HEK293 (cell line): ENCODE results near the gene CTSH.

ENCODE experiments used
- CTCF ChIA-PET: fragments of 350-600 bp; formaldehyde crosslinking; extraction: SDS; loops from one replicate; lab custom pipeline; 2021; ENCODE audit warnings: antibody characterized with exemption; lab: Yijun Ruan, JAX
- POLR2A ChIA-PET: fragments of 300-600 bp; formaldehyde crosslinking; extraction: SDS; loops from one replicate; lab custom pipeline; 2020; ENCODE audit warnings: antibody characterized with exemption, inconsistent platforms; lab: Yijun Ruan, JAX
- H3K27ac ChIP-seq: fragments of 200-500 bp; sonication (Bioruptor generic); 2 replicates; pipeline ENCODE4 v1.5.1; 2014; ENCODE audit warnings: low read depth, low read length, control low read depth, inconsistent platforms; ENCODE audit errors: extremely low read depth
- H3K36me3 ChIP-seq, 2 experiments: fragments of 200-500 bp in 1 of 2; sonication (Bioruptor generic) in 1 of 2; 1 replicate in 1 of 2; 2 replicates in 1 of 2; pipeline ENCODE4 v1.5.1; 2014 to 2017; ENCODE audit warnings: inconsistent platforms in 2 of 2, low read length in 2 of 2; ENCODE audit not compliant: control insufficient read depth in 2 of 2, insufficient read depth in 1 of 2
- H3K4me1 ChIP-seq: fragments of 200-500 bp; sonication (Bioruptor generic); 2 replicates; pipeline ENCODE4 v1.5.1; 2014; ENCODE audit warnings: mild to moderate bottlenecking, low read length, inconsistent platforms; ENCODE audit not compliant: control insufficient read depth, insufficient read depth
- H3K4me3 ChIP-seq: 2 replicates; pipeline ENCODE4 v1.5.1; 2011; ENCODE audit warnings: low read depth, mild to moderate bottlenecking, control low read depth, low read length, moderate library complexity
- H3K9me3 ChIP-seq: fragments of 200-500 bp; sonication (Bioruptor generic); 2 replicates; pipeline ENCODE4 v1.5.1; 2014; ENCODE audit warnings: low read depth, low read length, inconsistent platforms; ENCODE audit not compliant: control insufficient read depth, insufficient read depth
- EGR2 ChIP-seq: fragments of 450-650 bp; formaldehyde crosslinking; IDR thresholded peaks from 2 replicates; pipeline ENCODE4 v1.5.1; 2016; ENCODE audit warnings: low read depth, missing biosample characterization, missing genetic modification characterization
- GLIS2 ChIP-seq: fragments of 450-650 bp; formaldehyde crosslinking; IDR thresholded peaks from 2 replicates; pipeline ENCODE4 v1.5.1; 2016; ENCODE audit warnings: missing biosample characterization, missing genetic modification characterization
- IKZF3 ChIP-seq: fragments of 450-650 bp; IDR thresholded peaks from 2 replicates; pipeline ENCODE4 v1.5.0; 2018; ENCODE audit warnings: missing biosample characterization, mild to moderate bottlenecking, missing genetic modification characterization, moderate library complexity
- ZNF391 ChIP-seq: fragments of 450-650 bp; formaldehyde crosslinking; IDR thresholded peaks from 2 replicates; pipeline ENCODE4 v1.5.1; 2016; ENCODE audit warnings: low read depth, missing biosample characterization, missing genetic modification characterization, borderline replicate concordance
- ZNF529 ChIP-seq: fragments of 450-650 bp; formaldehyde crosslinking; IDR thresholded peaks from 2 replicates; pipeline ENCODE4 v1.5.1; 2017; ENCODE audit warnings: missing genetic modification characterization, missing biosample characterization; ENCODE audit not compliant: insufficient replicate concordance
- ZNF555 ChIP-seq: fragments of 450-650 bp; formaldehyde crosslinking; conservative IDR thresholded peaks from 2 replicates; pipeline ENCODE4 v1.5.1; 2017; ENCODE audit warnings: missing biosample characterization, mild to moderate bottlenecking, missing genetic modification characterization, inconsistent platforms
- ZNF571 ChIP-seq: fragments of 450-650 bp; formaldehyde crosslinking; IDR thresholded peaks from 2 replicates; pipeline ENCODE4 v1.5.0; 2017; ENCODE audit warnings: missing biosample characterization, missing genetic modification characterization
- ZNF843 ChIP-seq: fragments of 450-650 bp; formaldehyde crosslinking; IDR thresholded peaks from 2 replicates; pipeline ENCODE4 v1.5.1; 2016; ENCODE audit warnings: missing biosample characterization, missing genetic modification characterization
- TF ChIP-seq, protein P1 (sequence below): fragments of 450-650 bp; formaldehyde crosslinking; IDR thresholded peaks from 2 replicates; pipeline ENCODE4 v1.5.1; 2017; ENCODE audit warnings: missing biosample characterization, missing genetic modification characterization
- TF ChIP-seq, protein P2 (sequence below): fragments of 450-650 bp; formaldehyde crosslinking; IDR thresholded peaks from 2 replicates; pipeline ENCODE4 v1.5.1; 2016; ENCODE audit warnings: missing biosample characterization, missing genetic modification characterization
- TF ChIP-seq, protein P3 (sequence below): sonication (generic); formaldehyde crosslinking; IDR thresholded peaks from 2 replicates; pipeline ENCODE4 v1.8.1; 2022; ENCODE audit warnings: mild to moderate bottlenecking, moderate library complexity, missing genetic modification reagents
- TF ChIP-seq, protein P4 (sequence below): fragments of 450-650 bp; formaldehyde crosslinking; IDR thresholded peaks from 2 replicates; pipeline ENCODE4 v1.5.1; 2016; ENCODE audit warnings: missing biosample characterization, missing genetic modification characterization
- TF ChIP-seq, protein P5 (sequence below): fragments of 450-650 bp; formaldehyde crosslinking; IDR thresholded peaks from 2 replicates; pipeline ENCODE4 v1.5.1; 2016; ENCODE audit warnings: missing biosample characterization, missing genetic modification characterization
- TF ChIP-seq, protein P6 (sequence below): fragments of 450-650 bp; formaldehyde crosslinking; conservative IDR thresholded peaks from 2 replicates; pipeline ENCODE4 v1.5.1; 2016; ENCODE audit warnings: low read depth, missing biosample characterization, missing genetic modification characterization

The CTSH gene

DNA sequence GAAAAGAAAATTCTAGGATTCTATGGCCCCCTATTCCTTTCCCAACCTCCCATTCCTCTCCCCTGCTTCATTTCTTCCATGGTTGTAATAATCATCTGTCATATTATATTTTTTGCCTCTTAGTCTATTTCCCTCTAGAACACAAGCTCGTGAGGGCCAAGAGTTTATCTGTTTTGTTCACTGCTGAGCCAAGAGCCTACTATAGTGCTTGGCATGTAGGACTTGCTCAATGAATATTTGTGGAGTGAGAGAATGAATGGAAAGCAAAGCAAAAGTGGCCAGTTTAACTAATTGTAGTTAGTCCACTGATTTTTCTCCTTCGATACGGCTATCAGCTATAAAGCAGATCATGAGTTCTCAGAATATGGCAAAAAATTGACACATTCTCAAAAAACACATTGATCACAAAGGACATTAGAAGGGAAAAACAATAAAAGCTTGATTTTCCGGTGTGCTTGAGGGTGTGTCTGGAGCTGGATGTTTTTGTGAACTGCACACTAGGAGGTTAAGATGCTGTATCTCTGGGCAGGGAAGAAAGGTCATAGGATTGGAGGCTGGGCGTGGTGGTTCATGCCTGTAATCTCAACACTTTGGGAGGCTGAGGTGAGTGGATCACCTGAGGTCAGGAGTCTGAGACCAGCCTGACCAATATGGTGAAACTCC, 25.0 kb upstream of the CTSH start:
- ChIA-PET CTCF (interaction anchor here (0.5 to 1.1 kb wide), 3 partner anchors 9 to 1114 kb away, joined by 3 to 8 read pairs (median 3); no protein-coding TSS in a partner anchor), POLR2A (interaction anchor here (0.7 kb wide), 1 partner anchor 47 kb away, joined by 3 read pairs; no protein-coding TSS in a partner anchor)
- TF ChIP-seq, protein P1, sequence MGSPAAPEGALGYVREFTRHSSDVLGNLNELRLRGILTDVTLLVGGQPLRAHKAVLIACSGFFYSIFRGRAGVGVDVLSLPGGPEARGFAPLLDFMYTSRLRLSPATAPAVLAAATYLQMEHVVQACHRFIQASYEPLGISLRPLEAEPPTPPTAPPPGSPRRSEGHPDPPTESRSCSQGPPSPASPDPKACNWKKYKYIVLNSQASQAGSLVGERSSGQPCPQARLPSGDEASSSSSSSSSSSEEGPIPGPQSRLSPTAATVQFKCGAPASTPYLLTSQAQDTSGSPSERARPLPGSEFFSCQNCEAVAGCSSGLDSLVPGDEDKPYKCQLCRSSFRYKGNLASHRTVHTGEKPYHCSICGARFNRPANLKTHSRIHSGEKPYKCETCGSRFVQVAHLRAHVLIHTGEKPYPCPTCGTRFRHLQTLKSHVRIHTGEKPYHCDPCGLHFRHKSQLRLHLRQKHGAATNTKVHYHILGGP (tag by site-specific recombination), result no peak
- TF ChIP-seq, protein P2, sequence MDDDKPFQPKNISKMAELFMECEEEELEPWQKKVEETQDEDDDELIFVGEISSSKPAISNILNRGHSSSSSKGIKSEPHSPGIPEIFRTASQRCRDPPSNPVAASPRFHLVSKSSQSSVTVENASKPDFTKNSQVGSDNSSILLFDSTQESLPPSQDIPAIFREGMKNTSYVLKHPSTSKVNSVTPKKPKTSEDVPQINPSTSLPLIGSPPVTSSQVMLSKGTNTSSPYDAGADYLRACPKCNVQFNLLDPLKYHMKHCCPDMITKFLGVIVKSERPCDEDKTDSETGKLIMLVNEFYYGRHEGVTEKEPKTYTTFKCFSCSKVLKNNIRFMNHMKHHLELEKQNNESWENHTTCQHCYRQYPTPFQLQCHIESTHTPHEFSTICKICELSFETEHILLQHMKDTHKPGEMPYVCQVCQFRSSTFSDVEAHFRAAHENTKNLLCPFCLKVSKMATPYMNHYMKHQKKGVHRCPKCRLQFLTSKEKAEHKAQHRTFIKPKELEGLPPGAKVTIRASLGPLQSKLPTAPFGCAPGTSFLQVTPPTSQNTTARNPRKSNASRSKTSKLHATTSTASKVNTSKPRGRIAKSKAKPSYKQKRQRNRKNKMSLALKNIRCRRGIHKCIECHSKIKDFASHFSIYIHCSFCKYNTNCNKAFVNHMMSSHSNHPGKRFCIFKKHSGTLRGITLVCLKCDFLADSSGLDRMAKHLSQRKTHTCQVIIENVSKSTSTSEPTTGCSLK (tag by site-specific recombination), result no peak
- TF ChIP-seq, protein P3, sequence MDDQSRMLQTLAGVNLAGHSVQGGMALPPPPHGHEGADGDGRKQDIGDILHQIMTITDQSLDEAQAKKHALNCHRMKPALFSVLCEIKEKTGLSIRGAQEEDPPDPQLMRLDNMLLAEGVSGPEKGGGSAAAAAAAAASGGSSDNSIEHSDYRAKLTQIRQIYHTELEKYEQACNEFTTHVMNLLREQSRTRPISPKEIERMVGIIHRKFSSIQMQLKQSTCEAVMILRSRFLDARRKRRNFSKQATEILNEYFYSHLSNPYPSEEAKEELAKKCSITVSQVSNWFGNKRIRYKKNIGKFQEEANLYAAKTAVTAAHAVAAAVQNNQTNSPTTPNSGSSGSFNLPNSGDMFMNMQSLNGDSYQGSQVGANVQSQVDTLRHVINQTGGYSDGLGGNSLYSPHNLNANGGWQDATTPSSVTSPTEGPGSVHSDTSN (CRISPR knock-in tag), result no peak
- TF ChIP-seq EGR2 (tag by site-specific recombination) (no peak), ZNF391 (tag by site-specific recombination) (no peak)
- TF ChIP-seq, protein P4, sequence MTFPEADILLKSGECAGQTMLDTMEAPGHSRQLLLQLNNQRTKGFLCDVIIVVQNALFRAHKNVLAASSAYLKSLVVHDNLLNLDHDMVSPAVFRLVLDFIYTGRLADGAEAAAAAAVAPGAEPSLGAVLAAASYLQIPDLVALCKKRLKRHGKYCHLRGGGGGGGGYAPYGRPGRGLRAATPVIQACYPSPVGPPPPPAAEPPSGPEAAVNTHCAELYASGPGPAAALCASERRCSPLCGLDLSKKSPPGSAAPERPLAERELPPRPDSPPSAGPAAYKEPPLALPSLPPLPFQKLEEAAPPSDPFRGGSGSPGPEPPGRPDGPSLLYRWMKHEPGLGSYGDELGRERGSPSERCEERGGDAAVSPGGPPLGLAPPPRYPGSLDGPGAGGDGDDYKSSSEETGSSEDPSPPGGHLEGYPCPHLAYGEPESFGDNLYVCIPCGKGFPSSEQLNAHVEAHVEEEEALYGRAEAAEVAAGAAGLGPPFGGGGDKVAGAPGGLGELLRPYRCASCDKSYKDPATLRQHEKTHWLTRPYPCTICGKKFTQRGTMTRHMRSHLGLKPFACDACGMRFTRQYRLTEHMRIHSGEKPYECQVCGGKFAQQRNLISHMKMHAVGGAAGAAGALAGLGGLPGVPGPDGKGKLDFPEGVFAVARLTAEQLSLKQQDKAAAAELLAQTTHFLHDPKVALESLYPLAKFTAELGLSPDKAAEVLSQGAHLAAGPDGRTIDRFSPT, result no peak

DNA sequence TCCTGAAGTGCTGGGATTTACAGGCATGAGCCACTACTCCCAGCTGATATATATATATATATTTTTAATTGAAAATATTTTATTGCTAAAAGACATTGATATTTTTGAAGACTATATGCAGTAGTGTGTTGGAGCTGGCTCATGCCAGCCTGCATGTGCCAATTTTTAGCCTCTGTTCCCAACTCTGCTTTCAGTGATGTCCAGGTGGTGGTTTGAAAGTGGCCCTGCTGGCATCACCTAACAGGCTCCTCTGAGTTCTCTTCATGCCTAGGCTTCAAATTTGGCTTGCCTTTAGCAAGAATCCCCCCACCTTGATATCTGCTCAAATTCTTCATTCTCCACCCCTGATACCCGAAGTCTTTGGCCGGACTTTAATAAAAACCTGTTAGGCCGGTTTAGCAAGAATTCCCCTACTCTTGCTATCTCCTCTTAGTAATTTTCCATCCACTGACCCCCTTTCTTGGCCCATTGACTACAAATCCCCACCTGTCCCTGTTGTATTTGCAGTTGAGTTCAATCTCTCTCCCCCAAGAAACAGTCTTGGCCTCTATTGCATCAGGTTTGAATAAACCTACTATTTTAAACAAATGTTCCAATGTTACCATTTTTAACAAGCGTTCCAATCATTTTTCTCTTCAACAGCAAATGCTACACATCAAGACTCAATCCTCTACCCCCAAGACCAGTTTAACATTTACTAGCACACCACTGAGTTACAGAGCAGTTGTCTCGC, 23.9 kb upstream of the CTSH start:
- H3K27ac ChIP-seq, result no peak overlapping the region
- no peak for TF ChIP-seq IKZF3
- TF ChIP-seq GLIS2 (tag by site-specific recombination), result no peak
- TF ChIP-seq, protein P5, sequence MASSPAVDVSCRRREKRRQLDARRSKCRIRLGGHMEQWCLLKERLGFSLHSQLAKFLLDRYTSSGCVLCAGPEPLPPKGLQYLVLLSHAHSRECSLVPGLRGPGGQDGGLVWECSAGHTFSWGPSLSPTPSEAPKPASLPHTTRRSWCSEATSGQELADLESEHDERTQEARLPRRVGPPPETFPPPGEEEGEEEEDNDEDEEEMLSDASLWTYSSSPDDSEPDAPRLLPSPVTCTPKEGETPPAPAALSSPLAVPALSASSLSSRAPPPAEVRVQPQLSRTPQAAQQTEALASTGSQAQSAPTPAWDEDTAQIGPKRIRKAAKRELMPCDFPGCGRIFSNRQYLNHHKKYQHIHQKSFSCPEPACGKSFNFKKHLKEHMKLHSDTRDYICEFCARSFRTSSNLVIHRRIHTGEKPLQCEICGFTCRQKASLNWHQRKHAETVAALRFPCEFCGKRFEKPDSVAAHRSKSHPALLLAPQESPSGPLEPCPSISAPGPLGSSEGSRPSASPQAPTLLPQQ (tag by site-specific recombination), result no peak
- no peak for TF ChIP-seq ZNF555 (tag by site-specific recombination)
- no peak for TF ChIP-seq ZNF843 (tag by site-specific recombination)
- TF ChIP-seq, protein P6, sequence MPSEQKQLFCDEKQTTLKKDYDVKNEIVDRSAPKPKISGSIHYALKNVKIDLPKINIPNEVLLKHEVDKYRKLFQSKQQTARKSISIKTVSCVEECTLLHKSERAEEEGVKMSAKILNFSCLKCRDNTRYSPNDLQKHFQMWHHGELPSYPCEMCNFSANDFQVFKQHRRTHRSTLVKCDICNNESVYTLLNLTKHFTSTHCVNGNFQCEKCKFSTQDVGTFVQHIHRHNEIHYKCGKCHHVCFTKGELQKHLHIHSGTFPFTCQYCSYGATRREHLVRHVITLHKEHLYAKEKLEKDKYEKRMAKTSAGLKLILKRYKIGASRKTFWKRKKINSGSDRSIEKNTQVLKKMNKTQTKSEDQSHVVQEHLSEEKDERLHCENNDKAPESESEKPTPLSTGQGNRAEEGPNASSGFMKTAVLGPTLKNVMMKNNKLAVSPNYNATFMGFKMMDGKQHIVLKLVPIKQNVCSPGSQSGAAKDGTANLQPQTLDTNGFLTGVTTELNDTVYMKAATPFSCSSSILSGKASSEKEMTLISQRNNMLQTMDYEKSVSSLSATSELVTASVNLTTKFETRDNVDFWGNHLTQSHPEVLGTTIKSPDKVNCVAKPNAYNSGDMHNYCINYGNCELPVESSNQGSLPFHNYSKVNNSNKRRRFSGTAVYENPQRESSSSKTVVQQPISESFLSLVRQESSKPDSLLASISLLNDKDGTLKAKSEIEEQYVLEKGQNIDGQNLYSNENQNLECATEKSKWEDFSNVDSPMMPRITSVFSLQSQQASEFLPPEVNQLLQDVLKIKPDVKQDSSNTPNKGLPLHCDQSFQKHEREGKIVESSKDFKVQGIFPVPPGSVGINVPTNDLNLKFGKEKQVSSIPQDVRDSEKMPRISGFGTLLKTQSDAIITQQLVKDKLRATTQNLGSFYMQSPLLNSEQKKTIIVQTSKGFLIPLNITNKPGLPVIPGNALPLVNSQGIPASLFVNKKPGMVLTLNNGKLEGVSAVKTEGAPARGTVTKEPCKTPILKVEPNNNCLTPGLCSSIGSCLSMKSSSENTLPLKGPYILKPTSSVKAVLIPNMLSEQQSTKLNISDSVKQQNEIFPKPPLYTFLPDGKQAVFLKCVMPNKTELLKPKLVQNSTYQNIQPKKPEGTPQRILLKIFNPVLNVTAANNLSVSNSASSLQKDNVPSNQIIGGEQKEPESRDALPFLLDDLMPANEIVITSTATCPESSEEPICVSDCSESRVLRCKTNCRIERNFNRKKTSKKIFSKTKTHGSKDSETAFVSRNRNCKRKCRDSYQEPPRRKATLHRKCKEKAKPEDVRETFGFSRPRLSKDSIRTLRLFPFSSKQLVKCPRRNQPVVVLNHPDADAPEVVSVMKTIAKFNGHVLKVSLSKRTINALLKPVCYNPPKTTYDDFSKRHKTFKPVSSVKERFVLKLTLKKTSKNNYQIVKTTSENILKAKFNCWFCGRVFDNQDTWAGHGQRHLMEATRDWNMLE (tag by site-specific recombination), result no peak
- no peak for TF ChIP-seq ZNF571 (tag by site-specific recombination)
- no peak for TF ChIP-seq ZNF529 (tag by site-specific recombination)
- TF ChIP-seq, all 188 proteins: peak for 0
- POLR2A ChIA-PET, result no interaction called here
- Histone ChIP-seq H3K4me3 (no peak overlapping the region), H3K9me3 (no peaks in the 10 kb centered on the region), H3K4me1 (no peaks in the 10 kb centered on the region), H3K36me3 (no peaks in the 10 kb centered on the region)
- CTCF ChIA-PET, result interaction anchor here (0.5 to 3.3 kb wide), 7 partner anchors 11 to 569 kb away, joined by 3 to 36 read pairs (median 4); no protein-coding TSS in a partner anchor

More for the DNA sequence above, 25.0 kb upstream of the CTSH start:
- H3K27ac ChIP-seq, result no peak overlapping the region
- H3K9me3 ChIP-seq, result no peaks in the 10 kb centered on the region
- no peaks in the 10 kb centered on the region for H3K36me3 ChIP-seq
- H3K4me3 ChIP-seq, result no peak overlapping the region
- no peaks in the 10 kb centered on the region for H3K4me1 ChIP-seq
